Measurements from ENCODE around the gene ANKFY1. TPM values are rescaled to one million over a fixed set of nuclear protein-coding genes. Genes with fewer than 3 reads are reported as not detected.

ANKFY1 gene
- total and polyA plus RNA-seq, 2 donors (not counting 3 experiments of a cell fraction or from before 2014, with no cell fraction given) = 30.6 to 51.1 TPM

GRCh38 chr17:4156750-4157381, 106.9 kb downstream of the ANKFY1 start:
- Histone ChIP-seq H3K27me3 (ENCODE audit: control insufficient read depth in 2 of 2, insufficient read depth in 2 of 2, low read length in 2 of 2) (no peaks in the 10 kb centered on the region), H3K27ac (ENCODE audit: insufficient read depth, low read depth, low read length) (no peak overlapping the region), H3K9ac (replicated peaks; ENCODE audit: extremely low read depth, insufficient read depth, low read length) (no peak overlapping the region), H3K4me3 (replicated peaks in 1 of 3; ENCODE audit: insufficient read depth in 1 of 3, low read depth in 1 of 3, low read length in 3 of 3) (no peak overlapping the region), H3K4me2 (ENCODE audit: insufficient read depth, low read length) (no peak overlapping the region), H3K4me1 (ENCODE audit: control insufficient read depth, extremely low read depth, insufficient read depth, low read length) (peaks cover 4% of the 10 kb centered on the region), H3K79me2 (ENCODE audit: control insufficient read depth, insufficient read depth, low read length) (no peaks in the 10 kb centered on the region), H2AFZ (ENCODE audit: low read depth, low read length) (no peak overlapping the region), H4K20me1 (replicated peaks; ENCODE audit: control insufficient read depth, extremely low read depth, insufficient read depth, low read length) (no peaks in the 10 kb centered on the region), H3K9me1 (replicated peaks; ENCODE audit: control insufficient read depth, extremely low read depth, insufficient read depth, low read length) (no peaks in the 10 kb centered on the region), H3K36me3 (ENCODE audit: control insufficient read depth in 2 of 2, extremely low read depth in 1 of 2, insufficient read depth in 2 of 2, low read length in 2 of 2) (no peaks in the 10 kb centered on the region), H3K9me3 (replicated peaks; ENCODE audit: control insufficient read depth, insufficient read depth, low read length) (no peaks in the 10 kb centered on the region)
- ChIA-PET CTCF (interaction anchor here (1.2 to 1.8 kb wide), 2 partner anchors 8 to 14 kb away, joined by 4 to 6 read pairs; partner anchors contain the start of genes CYB5D2 and ZZEF1), POLR2A (interaction anchor here (1.8 kb wide), 1 partner anchor 14 kb away, joined by 4 read pairs; the partner anchor contains the start of genes CYB5D2 and ZZEF1)
- DNase-seq (ENCODE audit: low read depth, low spot score) (no peak), FAIRE-seq (no peak)
- BruUV-seq (replicated peaks) = no TSS peak
- TF ChIP-seq JUN (IDR thresholded peaks at IDR 0.05; ENCODE audit: borderline replicate concordance, insufficient read depth, insufficient read length, low read depth) (no peak), GATA2 (IDR thresholded peaks at IDR 0.05; ENCODE audit: insufficient read depth, insufficient read length, low read depth, low read length) (no peak), POLR2AphosphoS5 (IDR thresholded peaks at IDR 0.05; ENCODE audit: insufficient read depth, low read depth, low read length) (no peak), CTCF (IDR thresholded peaks at IDR 0.05; ENCODE audit: extremely low read depth in 1 of 2, insufficient read depth in 1 of 2, low read depth in 1 of 2, low read length in 2 of 2) (peak; percentile 9 to 21), POLR2A (IDR thresholded peaks at IDR 0.05; ENCODE audit: low read depth, low read length) (no peak), MYC (IDR thresholded peaks at IDR 0.05; ENCODE audit: low read depth, low read length) (no peak), EZH2 (IDR thresholded peaks at IDR 0.05; ENCODE audit: borderline replicate concordance, low read depth, low read length, severe bottlenecking) (no peak)
- TF ChIP-seq, protein P1, sequence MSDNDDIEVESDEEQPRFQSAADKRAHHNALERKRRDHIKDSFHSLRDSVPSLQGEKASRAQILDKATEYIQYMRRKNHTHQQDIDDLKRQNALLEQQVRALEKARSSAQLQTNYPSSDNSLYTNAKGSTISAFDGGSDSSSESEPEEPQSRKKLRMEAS (IDR thresholded peaks at IDR 0.05; ENCODE audit: insufficient read depth, insufficient read length) = no peak
- intact Hi-C loops (cut with micrococcal nuclease) = no loop called here
- dilution Hi-C loops (cut with MboI; ENCODE audit: extremely low pct_ligation_motif_present, low sequenced_read_pairs) = no loop called here

Measured in endothelial cell of umbilical vein (primary cell).